ENCODE measurements around the gene KCTD14. TPM values are rescaled to one million over a fixed set of nuclear protein-coding genes. Genes with fewer than 3 reads are reported as not detected.

KCTD14 gene
- total RNA-seq, 1 experiment from 2014 or later, result 12.5 TPM

DNA sequence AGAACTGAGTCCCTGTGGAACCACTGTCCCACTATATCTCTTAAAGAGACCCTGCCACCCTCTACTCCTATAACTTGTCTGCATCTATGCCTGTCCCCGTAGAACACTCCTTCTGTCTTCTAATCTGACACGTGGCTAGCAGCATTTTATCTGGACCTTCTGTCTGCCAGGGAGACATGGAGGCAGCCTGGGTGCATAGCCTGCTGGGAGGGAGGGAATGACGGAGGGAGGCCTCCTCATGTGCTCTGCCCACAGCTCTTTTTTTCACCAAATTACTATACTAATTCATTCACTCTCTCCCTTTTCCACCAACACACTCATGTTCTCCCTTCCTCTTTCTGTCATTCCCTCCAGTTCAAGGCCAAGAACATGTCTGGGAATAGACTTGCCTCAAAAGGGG lies 33.0 kb upstream of the KCTD14 start:
- no peaks in the 10 kb centered on the region for H3K79me2 ChIP-seq (ENCODE audit: insufficient read depth, low read length)
- H3K56ac ChIP-seq (ENCODE audit: insufficient read length, low read depth, low read length), result no peak overlapping the region
- no peak overlapping the region for H4K91ac ChIP-seq (ENCODE audit: insufficient read length, low read depth, low read length)
- H3K79me1 ChIP-seq (ENCODE audit: insufficient read depth, low read depth, low read length, poor library complexity, severe bottlenecking), result no peaks in the 10 kb centered on the region
- no peak overlapping the region for H2BK20ac ChIP-seq (ENCODE audit: low read depth, low read length, poor library complexity, severe bottlenecking)
- TF ChIP-seq, protein P1, sequence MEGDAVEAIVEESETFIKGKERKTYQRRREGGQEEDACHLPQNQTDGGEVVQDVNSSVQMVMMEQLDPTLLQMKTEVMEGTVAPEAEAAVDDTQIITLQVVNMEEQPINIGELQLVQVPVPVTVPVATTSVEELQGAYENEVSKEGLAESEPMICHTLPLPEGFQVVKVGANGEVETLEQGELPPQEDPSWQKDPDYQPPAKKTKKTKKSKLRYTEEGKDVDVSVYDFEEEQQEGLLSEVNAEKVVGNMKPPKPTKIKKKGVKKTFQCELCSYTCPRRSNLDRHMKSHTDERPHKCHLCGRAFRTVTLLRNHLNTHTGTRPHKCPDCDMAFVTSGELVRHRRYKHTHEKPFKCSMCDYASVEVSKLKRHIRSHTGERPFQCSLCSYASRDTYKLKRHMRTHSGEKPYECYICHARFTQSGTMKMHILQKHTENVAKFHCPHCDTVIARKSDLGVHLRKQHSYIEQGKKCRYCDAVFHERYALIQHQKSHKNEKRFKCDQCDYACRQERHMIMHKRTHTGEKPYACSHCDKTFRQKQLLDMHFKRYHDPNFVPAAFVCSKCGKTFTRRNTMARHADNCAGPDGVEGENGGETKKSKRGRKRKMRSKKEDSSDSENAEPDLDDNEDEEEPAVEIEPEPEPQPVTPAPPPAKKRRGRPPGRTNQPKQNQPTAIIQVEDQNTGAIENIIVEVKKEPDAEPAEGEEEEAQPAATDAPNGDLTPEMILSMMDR (conservative IDR thresholded peaks at IDR 0.05), result no peak
- DNase-seq, result no peak
- H3K4me1 ChIP-seq (ENCODE audit: insufficient read depth, low read length), result peaks cover 3% of the 10 kb centered on the region; the same call in 1 of the 2 replicates
- H3K4me1 Mint-ChIP-seq, result peaks cover 3 to 4% of the 10 kb centered on the region in 2 experiments
- H3K36me3 Mint-ChIP-seq (ENCODE audit: insufficient read depth in 1 of 3, low read depth in 3 of 3), result no peaks in the 10 kb centered on the region
- H3K14ac ChIP-seq (ENCODE audit: insufficient read depth, low read length), result no peak overlapping the region
- H4K8ac ChIP-seq (replicated peaks; ENCODE audit: insufficient read length, low read depth, low read length), result no peak overlapping the region
- no peak overlapping the region for H2BK15ac ChIP-seq (ENCODE audit: low read depth, low read length)
- H3K23ac ChIP-seq (ENCODE audit: insufficient read length, low read depth, low read length), result no peak overlapping the region
- no peaks in the 10 kb centered on the region for H3K9me3 ChIP-seq (ENCODE audit: control insufficient read depth, low read depth, low read length)
- no peak overlapping the region for H3K27ac Mint-ChIP-seq
- H3K4ac ChIP-seq (ENCODE audit: low read depth, low read length), result no peak overlapping the region
- no CpG with 5 or more reads among the region's 3 CpGs for WGBS (ENCODE audit: extremely low coverage, insufficient read length, low lambda C conversion rate)
- H3K27ac ChIP-seq (ENCODE audit: insufficient read length, low read depth, low read length), result no peak overlapping the region
- no peak overlapping the region for H3T11ph ChIP-seq (ENCODE audit: low read length)
- no peak overlapping the region for H4K5ac ChIP-seq (ENCODE audit: insufficient read length, low read depth, low read length)
- H4K20me1 ChIP-seq (ENCODE audit: control insufficient read depth, insufficient read depth, insufficient read length), result no peaks in the 10 kb centered on the region
- H3K18ac ChIP-seq (ENCODE audit: insufficient read length, low read depth, low read length), result no peak overlapping the region
- H2BK5ac ChIP-seq (ENCODE audit: insufficient read length, low read length), result no peak overlapping the region
- H3K4me3 Mint-ChIP-seq, result no peak overlapping the region
- no peak overlapping the region for H2BK120ac ChIP-seq (ENCODE audit: low read depth, low read length, poor library complexity, severe bottlenecking)
- no peaks in the 10 kb centered on the region for H3K9me3 Mint-ChIP-seq
- H2AK5ac ChIP-seq (ENCODE audit: insufficient read length, low read length), result no peak overlapping the region
- no peak overlapping the region for H2BK12ac ChIP-seq (ENCODE audit: insufficient read length, low read depth, low read length)
- H3K9ac ChIP-seq (ENCODE audit: extremely low read depth, insufficient read length, low read length), result no peak overlapping the region
- H2AFZ ChIP-seq (ENCODE audit: low read length), result no peak overlapping the region
- no peak overlapping the region for H3K4me2 ChIP-seq (ENCODE audit: insufficient read depth, insufficient read length, low read length)
- no peaks in the 10 kb centered on the region for H3K27me3 ChIP-seq (ENCODE audit: insufficient read depth, low read length)
- H3K27me3 Mint-ChIP-seq (ENCODE audit: low read depth), result no peaks in the 10 kb centered on the region
- H3K23me2 ChIP-seq (ENCODE audit: insufficient read length, low read depth, low read length, poor library complexity, severe bottlenecking), result no peaks in the 10 kb centered on the region
